H1 (cell line): ENCODE data around the gene RBM46. TPM values are rescaled to one million over a fixed set of nuclear protein-coding genes. Genes with fewer than 3 reads are reported as not detected.

Experiments used
- CREB1 ChIP-seq: IDR thresholded peaks from 2 replicates; pipeline ENCODE4 v1.6.1; 2012; ENCODE audit warnings: inconsistent platforms
- SP2 ChIP-seq: IDR thresholded peaks from 2 replicates; pipeline ENCODE4 v1.6.1; 2012; ENCODE audit warnings: mild to moderate bottlenecking, low read length, inconsistent platforms
- TAF7 ChIP-seq: optimal IDR thresholded peaks from 2 replicates; pipeline ENCODE3; 2011; ENCODE audit warnings: low read depth, mild to moderate bottlenecking, inconsistent platforms, low read length, moderate library complexity, borderline replicate concordance
- polyA plus RNA-seq, 7 experiments: library from polyadenylated mRNA; depleted of rRNA in 3 of 7; stranded (reverse) in 5 of 7; unstranded in 2 of 7; fragments of >200 nt in 5 of 7; fragments of 200-250 nt in 2 of 7; gene quantifications; 1 replicate in 5 of 7; 2 replicates in 1 of 7; 4 replicates in 1 of 7; pipeline versions ENCODE4 v1.2.1 to v1.2.3, GENCODE V29; 2011 to 2013; ENCODE audit warnings: missing spikeins in 2 of 7, mixed read lengths in 2 of 7
- total RNA-seq: library from RNA; stranded (reverse); fragmentation: NEBNext Ultra II Directional; extraction: Animal tissue kit (Norgen Biotek cat#: 25700); gene quantifications from 2 replicates; pipeline ENCODE4 v1.2.1, GENCODE V29; 2021
- TF ChIP-seq, protein P1 (sequence below): fragments of 300-600 bp; sonication (generic); IDR thresholded peaks from 2 replicates; pipeline ENCODE4 v1.7.1; 2012; ENCODE audit warnings: low read length, moderate library complexity, mild to moderate bottlenecking, inconsistent platforms; ENCODE audit not compliant: insufficient replicate concordance
- TF ChIP-seq, protein P2 (sequence below): IDR thresholded peaks from 2 replicates; pipeline ENCODE4 v1.6.1; 2012; ENCODE audit warnings: low read length, inconsistent platforms
- TF ChIP-seq, protein P3 (sequence below): IDR thresholded peaks from 2 replicates; pipeline ENCODE4 v1.6.1; 2011; ENCODE audit warnings: low read length, improper control_type of control experiment

The RBM46 gene
- total and polyA plus RNA-seq, 2 of the 8 experiments (the other 6 are each of a cell fraction or from before 2014, with no cell fraction given), result 0.12 to 0.54 TPM

DNA sequence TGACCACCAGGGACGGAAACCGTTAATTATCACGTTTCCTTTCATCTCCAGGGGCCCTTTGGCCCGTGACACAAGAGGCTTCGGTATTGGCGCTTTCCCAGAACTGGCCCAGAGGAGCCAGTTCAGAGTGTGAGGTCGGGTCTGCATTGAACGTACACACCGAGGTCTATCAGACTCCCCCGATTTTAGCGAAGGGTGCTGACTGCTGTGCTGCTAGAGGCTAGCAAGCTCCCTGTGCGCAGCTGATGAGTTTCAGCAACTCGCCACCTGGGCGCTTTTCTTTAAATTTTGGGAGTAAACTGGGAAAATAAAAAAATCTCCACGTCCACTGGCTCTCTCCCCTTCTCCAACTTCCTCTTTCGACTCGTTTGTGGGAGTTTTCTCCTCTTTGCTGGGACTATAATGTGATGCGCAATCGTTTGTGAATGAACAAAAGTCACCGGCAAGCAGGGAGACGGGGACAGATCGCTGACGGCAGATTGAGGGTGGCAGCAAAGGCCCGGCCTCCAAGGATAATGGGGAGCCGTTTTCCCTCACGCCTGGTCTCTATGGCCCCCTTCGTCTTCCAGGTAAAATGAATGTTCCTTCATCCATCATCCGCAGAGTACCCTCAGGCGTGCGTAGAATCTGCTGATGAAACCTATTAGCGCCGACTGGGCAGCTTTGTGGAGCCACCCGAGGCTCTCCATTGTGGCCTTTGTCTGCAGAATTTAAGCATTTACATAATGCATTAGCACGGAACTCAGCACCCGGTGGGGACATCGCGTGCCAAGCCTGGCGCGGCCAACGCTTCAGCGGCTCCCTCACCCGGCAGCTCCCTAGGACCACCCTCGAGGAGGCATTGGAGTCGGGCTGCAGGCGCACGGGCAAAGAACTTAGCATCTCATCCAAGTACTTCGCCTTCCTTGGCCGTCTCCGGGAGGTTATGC is 38.9 kb upstream of the RBM46 start (continued):
- TF ChIP-seq, protein P1, sequence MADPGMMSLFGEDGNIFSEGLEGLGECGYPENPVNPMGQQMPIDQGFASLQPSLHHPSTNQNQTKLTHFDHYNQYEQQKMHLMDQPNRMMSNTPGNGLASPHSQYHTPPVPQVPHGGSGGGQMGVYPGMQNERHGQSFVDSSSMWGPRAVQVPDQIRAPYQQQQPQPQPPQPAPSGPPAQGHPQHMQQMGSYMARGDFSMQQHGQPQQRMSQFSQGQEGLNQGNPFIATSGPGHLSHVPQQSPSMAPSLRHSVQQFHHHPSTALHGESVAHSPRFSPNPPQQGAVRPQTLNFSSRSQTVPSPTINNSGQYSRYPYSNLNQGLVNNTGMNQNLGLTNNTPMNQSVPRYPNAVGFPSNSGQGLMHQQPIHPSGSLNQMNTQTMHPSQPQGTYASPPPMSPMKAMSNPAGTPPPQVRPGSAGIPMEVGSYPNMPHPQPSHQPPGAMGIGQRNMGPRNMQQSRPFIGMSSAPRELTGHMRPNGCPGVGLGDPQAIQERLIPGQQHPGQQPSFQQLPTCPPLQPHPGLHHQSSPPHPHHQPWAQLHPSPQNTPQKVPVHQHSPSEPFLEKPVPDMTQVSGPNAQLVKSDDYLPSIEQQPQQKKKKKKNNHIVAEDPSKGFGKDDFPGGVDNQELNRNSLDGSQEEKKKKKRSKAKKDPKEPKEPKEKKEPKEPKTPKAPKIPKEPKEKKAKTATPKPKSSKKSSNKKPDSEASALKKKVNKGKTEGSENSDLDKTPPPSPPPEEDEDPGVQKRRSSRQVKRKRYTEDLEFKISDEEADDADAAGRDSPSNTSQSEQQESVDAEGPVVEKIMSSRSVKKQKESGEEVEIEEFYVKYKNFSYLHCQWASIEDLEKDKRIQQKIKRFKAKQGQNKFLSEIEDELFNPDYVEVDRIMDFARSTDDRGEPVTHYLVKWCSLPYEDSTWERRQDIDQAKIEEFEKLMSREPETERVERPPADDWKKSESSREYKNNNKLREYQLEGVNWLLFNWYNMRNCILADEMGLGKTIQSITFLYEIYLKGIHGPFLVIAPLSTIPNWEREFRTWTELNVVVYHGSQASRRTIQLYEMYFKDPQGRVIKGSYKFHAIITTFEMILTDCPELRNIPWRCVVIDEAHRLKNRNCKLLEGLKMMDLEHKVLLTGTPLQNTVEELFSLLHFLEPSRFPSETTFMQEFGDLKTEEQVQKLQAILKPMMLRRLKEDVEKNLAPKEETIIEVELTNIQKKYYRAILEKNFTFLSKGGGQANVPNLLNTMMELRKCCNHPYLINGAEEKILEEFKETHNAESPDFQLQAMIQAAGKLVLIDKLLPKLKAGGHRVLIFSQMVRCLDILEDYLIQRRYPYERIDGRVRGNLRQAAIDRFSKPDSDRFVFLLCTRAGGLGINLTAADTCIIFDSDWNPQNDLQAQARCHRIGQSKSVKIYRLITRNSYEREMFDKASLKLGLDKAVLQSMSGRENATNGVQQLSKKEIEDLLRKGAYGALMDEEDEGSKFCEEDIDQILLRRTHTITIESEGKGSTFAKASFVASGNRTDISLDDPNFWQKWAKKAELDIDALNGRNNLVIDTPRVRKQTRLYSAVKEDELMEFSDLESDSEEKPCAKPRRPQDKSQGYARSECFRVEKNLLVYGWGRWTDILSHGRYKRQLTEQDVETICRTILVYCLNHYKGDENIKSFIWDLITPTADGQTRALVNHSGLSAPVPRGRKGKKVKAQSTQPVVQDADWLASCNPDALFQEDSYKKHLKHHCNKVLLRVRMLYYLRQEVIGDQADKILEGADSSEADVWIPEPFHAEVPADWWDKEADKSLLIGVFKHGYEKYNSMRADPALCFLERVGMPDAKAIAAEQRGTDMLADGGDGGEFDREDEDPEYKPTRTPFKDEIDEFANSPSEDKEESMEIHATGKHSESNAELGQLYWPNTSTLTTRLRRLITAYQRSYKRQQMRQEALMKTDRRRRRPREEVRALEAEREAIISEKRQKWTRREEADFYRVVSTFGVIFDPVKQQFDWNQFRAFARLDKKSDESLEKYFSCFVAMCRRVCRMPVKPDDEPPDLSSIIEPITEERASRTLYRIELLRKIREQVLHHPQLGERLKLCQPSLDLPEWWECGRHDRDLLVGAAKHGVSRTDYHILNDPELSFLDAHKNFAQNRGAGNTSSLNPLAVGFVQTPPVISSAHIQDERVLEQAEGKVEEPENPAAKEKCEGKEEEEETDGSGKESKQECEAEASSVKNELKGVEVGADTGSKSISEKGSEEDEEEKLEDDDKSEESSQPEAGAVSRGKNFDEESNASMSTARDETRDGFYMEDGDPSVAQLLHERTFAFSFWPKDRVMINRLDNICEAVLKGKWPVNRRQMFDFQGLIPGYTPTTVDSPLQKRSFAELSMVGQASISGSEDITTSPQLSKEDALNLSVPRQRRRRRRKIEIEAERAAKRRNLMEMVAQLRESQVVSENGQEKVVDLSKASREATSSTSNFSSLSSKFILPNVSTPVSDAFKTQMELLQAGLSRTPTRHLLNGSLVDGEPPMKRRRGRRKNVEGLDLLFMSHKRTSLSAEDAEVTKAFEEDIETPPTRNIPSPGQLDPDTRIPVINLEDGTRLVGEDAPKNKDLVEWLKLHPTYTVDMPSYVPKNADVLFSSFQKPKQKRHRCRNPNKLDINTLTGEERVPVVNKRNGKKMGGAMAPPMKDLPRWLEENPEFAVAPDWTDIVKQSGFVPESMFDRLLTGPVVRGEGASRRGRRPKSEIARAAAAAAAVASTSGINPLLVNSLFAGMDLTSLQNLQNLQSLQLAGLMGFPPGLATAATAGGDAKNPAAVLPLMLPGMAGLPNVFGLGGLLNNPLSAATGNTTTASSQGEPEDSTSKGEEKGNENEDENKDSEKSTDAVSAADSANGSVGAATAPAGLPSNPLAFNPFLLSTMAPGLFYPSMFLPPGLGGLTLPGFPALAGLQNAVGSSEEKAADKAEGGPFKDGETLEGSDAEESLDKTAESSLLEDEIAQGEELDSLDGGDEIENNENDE, result no peak
- TF ChIP-seq, protein P2, sequence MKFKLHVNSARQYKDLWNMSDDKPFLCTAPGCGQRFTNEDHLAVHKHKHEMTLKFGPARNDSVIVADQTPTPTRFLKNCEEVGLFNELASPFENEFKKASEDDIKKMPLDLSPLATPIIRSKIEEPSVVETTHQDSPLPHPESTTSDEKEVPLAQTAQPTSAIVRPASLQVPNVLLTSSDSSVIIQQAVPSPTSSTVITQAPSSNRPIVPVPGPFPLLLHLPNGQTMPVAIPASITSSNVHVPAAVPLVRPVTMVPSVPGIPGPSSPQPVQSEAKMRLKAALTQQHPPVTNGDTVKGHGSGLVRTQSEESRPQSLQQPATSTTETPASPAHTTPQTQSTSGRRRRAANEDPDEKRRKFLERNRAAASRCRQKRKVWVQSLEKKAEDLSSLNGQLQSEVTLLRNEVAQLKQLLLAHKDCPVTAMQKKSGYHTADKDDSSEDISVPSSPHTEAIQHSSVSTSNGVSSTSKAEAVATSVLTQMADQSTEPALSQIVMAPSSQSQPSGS, result no peak
- no peak for TF ChIP-seq CREB1
- TF ChIP-seq, protein P3, sequence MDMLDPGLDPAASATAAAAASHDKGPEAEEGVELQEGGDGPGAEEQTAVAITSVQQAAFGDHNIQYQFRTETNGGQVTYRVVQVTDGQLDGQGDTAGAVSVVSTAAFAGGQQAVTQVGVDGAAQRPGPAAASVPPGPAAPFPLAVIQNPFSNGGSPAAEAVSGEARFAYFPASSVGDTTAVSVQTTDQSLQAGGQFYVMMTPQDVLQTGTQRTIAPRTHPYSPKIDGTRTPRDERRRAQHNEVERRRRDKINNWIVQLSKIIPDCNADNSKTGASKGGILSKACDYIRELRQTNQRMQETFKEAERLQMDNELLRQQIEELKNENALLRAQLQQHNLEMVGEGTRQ, result no peak
- no peak for TF ChIP-seq SP2
- TF ChIP-seq TAF7, result no peak
